Right renal pelvis (tissue), 4 donors: ENCODE measurements around the gene CD300C. TPM values are rescaled to one million over a fixed set of nuclear protein-coding genes. Genes with fewer than 3 reads are reported as not detected.
"Not testable (repeated sequence)": the region's sequence is repeated elsewhere in the genome, so short reads cannot be mapped to it uniquely, and the experiment has no call there.

Experiments
- DNase-seq, 4 donors: peaks; one replicate each; pipeline ENCODE4 v3.0.0-alpha.2; 2013; ENCODE audit warnings: low read depth in 4 of 4, low spot score in 3 of 4, missing footprints in 1 of 4
- polyA plus RNA-seq, 4 donors: library from polyadenylated mRNA; unstranded; fragments of 120-200 nt; gene quantifications; one replicate each; pipeline ENCODE4 v1.2.1, GENCODE V29; 2013; ENCODE audit not compliant: insufficient read length in 4 of 4

Gene CD300C
- polyA plus RNA-seq, 4 donors: 0.51 to 0.58 (median 0.53) TPM

DNA sequence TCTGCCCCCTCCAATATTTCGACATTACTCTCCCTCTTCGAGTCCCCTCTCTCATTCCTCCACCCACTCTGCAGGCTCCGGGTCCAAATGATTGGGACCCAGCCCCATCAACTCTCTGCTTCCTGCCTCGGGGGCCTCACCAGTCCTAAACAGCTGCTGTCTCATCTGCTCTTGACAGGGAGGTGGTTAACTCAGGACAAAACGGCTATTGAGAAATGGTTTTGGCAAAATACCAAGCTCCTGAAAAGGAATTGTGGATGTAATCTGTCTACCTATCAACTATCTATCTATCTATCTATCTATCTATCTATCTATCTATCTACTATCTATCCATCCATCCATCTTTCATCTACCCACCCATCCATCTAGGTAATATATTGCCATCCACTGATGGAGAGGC lies 19.2 kb upstream of the CD300C start:
- DNase-seq: no peak

DNA sequence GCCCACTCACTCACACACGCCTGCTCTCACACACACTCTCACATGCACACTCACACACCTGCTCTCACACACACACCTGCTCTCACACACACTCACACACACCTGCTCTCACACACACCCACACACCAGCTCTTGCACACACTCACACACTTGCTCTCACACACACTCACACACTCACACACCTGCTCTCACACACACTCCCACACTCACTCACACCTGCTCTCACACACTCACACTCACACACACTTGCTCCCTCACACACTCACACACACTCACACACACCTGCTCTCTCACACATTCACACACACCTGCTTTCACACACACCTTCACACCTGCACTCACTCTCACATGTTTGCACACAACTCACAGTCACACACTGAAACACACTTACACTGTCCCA lies 17.4 kb upstream of the CD300C start:
- DNase-seq: no peak

GRCh38 chr17:74561586-74561985 lies 15.7 kb upstream of the CD300C start:
- DNase-seq: no peak

DNA sequence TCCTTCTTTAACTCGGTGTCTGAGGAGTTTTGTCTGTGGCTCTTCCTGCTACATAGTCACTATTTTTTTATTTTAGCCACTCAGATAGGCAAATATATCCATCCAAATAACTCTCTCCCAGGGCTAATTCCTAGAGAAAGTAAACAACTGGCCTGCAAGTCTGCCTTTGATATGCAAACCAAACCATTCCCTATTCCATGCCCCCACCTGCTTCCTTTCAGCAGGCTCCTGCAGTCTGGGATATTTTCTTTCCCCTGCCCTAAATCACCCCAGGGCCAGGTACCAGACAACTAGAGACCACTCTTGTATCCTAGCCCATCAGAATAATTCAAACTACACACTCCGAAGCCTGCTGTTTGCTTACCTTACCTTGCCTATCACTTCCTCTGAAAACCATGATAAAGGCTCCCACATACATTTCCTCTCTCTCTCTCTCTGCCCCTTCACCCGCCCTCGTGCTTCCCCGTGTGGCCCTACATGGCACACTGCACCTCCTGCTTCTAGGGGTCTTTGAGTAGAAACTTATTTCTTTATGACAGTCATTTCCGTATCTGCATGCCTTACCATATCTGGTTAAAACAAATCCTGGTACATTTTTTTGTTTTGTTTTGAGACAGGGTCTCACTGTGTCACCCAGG lies 13.1 kb upstream of the CD300C start:
- DNase-seq: no peak

DNA sequence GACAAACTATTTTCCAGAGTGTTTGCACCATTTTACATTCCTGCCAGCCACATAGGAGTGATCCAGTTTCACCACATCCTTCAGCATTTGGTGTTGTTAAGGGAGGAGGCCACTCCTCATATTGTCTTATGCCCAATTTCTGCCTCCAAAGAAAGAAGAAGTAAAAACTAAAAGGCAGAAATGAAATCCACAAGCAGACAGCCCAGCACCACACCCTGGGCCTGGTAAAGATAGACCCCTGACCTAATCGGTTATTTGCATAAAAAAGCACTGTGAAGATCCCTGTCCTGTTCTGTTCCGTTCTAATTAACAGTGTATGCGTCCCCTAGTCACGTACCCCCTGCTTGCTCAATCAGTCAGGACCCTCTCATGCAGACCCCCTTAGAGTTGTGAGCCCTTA lies 12.5 kb upstream of the CD300C start:
- not testable (repeated sequence) for DNase-seq

GRCh38 chr17:74555427-74555940 lies 9.6 kb upstream of the CD300C start:
- no peak for DNase-seq

DNA sequence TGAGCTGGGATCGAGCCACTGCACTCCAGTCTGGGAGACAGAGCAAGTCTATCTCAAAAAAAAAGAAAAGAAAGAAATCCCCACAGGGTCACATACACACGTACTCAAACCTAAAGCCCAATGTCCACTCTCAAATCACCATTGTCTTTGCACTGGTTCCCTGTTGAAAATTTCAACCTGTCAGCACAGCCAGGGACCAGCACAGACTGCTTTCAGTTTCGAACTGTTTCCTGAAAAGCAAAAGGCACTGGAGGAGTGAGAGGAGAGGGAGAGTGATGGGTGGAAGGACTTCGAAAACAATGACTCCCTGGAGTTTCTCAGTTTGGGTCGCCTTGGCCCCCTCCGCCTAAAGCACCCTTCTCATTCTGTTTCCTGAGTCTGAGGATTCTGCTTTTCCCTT lies 9.0 kb upstream of the CD300C start:
- DNase-seq: no peak

DNA sequence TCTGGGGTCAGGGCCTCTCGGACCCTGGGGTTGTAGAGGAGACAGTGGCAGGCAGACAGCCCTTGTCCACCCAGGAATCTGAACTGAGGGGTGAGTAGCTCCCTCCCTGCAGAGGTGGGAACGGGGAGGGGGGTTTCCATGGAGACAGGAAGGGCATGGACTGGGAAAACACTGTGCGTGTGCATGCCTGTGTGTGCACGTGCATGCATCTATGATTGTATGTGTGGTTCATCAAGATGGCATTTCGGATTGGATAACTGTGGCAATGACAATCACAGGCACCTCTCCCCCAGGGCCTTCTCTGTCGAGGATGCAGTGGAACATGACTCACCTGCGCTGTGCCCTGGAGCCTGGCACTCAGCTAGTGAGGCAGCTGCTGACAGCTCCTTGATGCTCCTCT lies 6.1 kb upstream of the CD300C start:
- DNase-seq: no peak

DNA sequence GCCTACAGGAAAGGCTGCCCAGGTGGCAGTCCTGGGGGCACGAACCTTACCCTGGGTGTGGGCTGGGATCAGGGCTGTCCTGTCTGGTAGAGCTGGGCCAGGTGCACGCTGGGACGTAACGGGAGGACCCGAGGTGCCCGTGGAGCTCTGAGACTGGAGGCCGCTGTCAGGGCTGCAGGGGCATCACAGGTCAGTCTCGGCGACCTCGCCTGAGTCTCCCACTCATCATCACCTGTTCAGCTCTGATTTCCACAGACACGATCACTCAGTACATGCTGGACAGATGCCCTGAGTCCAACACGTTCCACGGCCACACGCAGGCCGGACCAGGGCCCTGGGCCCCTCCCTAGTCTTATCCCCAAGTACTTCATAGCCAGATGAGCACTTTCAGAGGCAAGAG lies 4.7 kb upstream of the CD300C start:
- no peak for DNase-seq

DNA sequence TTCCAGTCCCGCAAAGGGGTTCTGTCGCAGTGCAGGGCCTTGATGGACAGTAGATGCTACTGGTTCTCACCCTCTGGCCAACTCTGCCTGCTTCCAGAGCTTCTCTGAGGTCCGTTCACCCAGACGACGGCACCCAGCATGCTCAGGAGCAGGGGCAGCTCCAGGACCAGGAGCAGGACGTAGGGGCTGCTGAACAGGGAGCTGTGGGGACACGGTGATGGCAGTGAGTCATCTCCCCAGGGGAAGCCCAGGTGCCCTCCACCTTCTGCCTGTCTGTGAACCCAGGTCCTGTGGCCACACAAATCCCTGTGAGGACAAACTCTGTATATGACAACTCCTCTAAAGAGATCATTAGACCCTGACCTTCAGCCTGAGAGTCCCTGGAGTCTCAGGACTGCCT lies 3.4 kb upstream of the CD300C start:
- no peak for DNase-seq

DNA sequence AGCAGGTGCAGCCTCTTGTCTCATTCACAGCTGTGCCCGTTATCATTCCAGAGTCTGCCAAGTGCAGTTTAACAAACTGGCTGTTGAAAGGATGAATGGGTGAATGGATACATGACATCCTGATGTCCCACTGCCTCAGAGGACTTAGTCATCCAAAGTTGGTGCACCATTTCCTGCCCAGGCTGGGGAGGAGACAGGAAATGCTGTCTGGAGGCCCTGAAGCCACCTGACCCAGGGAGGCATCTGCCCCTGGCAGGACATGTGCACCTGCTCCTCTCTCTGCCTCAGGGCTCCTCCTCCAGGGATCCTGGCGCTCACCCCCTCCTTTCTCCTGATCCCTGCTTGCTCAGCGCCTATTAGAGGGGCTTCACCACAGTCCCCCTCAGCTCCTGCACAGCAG lies 1.8 kb upstream of the CD300C start:
- no peak for DNase-seq

GRCh38 chr17:74547264-74547663 lies 1.3 kb upstream of the CD300C start:
- DNase-seq: no peak

- DNase-seq: no peak
Measured at GRCh38 chr17:74546586-74546985, 671 bp upstream of the CD300C start.

GRCh38 chr17:74544991-74545842 lies 698 bp downstream of the CD300C start:
- DNase-seq: no peak

DNA sequence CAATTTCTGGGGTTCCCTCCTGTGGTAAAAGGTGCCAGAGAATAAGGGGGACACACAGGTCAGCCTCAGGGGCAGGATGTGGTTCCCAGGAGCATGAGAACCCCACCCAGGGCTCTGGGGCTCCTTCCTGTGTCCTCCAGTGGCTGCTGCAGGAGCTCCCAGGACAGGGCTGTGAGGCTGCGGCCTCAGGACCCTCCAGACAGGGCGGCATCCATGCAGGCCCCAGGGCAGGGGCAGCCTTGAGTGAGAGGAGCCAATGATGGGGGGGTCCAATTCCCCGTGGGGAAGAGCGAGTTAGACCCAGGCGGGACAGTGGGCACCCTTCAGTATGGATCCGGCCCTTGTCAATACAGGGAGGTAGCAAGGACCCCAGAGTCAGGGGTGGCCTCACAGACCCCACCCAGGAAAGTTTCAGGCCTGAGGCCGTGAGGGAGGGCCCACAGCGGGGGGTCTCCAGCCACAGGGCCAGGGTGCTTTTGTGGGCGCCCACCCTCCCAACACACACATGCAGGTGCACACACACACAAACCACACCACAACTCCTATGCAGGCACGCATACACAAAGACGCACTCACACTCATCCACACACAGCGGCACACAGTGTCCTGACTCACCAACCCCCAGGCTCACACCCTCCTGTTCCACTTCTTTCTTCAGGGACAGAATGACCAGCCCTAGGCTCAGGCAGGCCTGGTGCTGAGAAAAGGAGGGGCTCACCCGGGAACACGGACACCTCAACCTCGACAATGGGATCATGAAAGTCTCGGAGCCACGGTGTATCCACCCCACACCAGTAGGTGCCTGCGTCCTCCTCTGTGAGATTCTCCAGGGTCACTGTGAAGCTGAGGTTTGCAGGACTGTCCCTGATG lies 1.8 kb downstream of the CD300C start:
- no peak for DNase-seq

DNA sequence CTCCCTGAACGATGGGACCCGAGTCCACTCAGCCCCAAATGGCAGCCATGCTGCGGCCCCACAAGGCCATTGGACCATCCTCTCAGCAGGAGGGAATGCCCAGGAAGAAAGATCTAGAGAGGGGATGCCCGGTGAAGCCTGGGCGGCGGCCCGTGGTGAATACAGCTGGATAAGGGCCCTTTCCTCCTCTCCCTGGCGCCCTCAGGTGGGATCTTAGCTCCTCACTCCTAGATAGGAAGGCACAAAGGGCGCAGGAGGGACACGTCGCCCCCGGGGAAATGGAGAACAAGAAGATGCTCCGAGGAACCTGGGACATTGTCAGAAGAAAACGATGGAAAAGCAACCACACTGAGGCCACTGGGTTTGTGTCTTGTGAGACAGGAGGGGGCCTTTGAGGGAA lies 2.5 kb downstream of the CD300C start:
- no peak for DNase-seq

- DNase-seq: no peak
Measured at GRCh38 chr17:74542727-74543383, 3.1 kb downstream of the CD300C start.

DNA sequence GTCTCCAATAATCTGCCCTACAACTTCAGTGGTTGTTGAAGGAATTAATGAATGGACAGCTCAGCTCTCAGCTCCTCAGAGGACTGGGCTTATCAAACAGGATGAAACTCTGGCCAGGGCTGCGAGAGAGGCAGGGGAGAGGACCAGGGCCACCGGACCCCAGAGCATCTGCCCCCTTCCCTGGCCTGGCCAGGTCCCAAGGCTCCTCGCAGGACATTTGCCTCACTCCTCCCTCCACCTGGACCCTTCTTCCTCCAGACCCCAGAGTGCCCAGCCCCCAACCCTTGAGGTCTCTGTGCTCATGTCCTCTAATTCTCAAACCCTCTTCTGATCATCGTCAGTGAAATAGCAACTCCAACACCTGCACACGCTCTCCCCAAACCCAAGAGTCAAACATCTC lies 3.7 kb downstream of the CD300C start:
- no peak for DNase-seq

DNA sequence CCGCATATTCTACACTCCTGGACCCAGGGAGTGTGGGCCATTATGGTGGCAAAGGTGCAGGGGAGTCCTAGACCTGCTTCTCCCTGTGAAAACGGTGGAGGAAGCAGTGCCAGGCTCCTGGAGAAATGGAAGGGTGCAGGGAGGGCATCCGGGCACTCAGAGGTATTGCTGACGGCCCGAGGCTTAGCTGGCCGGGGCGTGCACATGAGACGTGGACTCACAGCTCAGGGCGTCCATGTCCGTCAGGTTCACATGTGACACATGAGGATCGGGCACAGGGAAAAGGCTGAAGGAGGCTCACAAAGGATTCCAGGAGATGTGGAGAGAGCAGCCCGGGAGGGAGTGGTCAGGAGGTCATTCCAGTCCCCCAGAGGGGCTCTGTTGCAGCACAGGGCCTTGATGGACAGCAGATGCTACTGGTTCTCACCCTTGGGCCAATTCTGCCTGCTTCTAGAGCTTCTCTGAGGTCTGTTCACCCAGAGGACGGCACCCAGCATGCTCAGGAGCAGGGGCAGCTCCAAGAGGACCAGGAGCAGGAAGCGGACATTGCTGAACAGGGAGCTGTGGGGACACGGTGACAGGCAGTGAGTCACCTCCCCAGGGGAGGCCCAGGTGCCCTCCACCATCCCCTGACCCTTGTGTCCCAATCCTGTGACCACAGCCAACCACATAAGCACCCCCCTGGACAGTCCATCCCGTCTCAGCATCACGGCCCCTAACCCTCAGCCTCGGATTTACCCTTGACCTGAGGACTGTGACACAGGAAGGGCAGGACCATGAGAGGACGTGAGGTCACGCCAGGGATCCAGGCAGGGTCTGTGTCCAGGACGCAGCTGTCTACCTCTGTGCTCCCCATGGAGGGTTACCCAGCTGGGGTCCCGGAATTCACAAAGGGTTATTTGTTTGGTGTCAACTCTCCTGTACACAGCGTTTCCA lies 4.5 kb downstream of the CD300C start:
- DNase-seq: no peak
